NCI-H1092 (cell line): ENCODE measurements around the gene HS3ST2.
"Not testable (repeated sequence)": the region's sequence is repeated elsewhere in the genome, so short reads cannot be mapped to it uniquely, and the experiment has no call there.

Experiments used
- DNase-seq: peaks from one replicate; lab custom pipeline; 2025; lab: John Stamatoyannopoulos, UW

HS3ST2 gene

DNA sequence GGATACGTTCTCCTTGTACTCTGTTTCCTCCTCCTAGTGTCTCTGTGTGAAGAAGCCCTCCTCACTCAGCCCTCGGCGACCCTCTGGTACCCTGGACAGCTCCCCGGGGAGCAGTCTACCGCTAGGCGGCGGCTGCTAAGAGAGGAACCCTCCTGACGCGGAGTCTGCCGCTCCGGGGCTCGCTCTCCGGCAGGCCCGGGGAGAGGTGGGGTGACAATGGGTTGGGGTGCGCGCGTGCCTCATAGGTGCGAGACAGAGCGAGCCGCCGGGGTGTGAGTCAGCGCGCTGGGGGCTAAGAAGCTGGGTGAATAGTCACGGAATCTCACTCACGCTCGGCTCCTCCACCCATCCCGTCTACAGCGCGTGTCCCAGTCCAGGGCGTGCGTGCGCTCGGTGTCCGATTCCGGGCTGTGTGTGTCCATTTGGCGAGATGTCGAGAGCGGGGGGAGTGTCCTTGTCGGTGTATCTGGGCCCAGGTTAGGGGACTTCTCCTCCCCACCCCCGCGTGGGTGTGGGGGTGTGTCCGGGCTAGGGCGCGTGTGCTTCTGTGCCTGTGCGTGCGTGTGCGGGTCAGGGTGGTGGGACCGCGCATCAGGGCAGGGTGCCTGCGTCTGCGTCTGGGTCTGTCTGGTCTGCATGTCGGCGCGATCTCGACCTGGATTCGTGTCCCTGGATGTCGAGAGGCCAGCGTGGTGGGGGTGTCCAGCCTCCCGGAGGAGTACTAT is 577 bp upstream of the HS3ST2 start:
- DNase-seq: no peak

DNA sequence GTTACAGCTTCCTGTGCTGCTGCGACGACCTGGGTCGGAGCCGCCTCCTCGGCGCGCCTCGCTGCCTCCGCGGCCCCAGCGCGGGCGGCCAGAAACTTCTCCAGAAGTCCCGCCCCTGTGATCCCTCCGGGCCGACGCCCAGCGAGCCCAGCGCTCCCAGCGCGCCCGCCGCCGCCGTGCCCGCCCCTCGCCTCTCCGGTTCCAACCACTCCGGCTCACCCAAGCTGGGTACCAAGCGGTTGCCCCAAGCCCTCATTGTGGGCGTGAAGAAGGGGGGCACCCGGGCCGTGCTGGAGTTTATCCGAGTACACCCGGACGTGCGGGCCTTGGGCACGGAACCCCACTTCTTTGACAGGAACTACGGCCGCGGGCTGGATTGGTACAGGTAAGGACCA is 746 bp downstream of the HS3ST2 start:
- no peak for DNase-seq

DNA sequence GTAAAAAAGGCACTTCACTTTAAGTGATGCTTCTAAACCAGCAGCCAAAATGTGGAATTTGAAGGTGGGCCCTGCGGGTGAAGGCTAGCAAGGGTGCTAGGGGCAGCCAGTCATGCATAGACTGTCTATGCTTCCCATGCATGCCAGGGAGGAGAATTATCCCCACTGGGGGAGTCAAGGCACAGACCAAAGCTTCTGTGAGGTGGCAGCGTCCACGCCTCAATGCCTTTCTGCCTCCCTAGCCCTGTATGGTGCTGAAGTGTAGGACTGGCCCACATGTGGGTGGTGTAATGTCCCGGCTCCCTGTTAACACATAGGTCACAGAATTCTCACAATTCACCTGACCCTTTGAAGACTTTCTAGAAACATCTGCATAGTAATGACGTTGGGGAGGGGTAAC is 1.9 kb downstream of the HS3ST2 start:
- no peak for DNase-seq

DNA sequence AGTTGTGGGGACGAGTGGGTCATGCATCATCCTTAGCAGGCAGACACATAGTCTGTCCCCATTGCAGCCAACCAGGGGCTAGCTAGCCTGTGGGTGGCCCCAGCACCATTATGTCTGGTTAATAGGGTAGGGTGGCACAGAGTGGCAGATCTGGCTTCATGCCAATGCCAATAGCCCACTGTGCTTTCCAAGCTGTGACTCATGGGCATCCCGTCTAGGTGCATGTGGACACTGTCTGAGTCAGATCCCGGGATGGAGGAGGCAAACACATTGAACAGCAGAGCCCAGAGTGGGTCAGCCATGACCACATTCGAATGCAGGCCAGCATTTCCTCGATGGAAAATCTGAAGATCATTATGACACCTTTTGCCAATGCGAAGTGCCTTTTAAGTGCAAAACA is 2.5 kb downstream of the HS3ST2 start:
- DNase-seq: no peak

DNA sequence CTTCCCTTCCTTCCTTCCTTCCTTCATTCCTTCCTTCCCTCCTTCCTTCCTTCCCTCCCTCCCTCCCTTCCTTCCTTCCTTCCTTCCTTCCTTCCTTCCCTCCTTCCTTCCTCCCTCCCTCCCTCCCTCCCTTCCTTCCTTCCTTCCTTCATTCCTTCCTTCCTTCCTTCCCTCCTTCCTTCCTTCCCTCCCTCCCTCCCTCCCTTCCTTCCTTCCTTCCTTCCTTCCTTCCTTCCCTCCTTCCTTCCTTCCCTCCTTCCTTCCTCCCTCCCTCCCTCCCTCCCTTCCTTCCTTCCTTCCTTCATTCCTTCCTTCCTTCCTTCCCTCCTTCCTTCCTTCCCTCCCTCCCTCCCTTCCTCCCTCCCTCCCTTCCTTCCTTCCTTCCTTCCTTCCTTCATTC is 4.8 kb downstream of the HS3ST2 start:
- DNase-seq: not testable (repeated sequence)

DNA sequence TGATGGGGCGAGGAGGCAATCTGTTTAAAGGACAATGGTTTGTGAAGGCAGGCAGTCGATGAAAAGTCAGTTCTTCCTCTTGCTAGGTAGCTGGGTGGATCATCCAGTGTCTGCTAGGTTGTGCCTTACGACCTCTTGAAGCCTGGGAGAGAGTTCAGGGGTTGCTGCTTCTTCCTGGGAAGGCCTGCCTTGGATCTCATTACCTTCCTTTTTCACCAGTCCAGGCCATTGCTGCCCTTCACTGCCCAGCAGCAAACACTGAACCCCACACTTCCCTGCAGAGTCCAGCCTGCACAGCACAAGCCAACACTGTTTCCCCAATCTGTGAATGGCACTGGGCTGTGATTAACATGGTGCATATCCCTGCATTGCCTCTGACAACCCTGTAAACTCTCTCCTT is 24.7 kb downstream of the HS3ST2 start:
- DNase-seq: no peak

DNA sequence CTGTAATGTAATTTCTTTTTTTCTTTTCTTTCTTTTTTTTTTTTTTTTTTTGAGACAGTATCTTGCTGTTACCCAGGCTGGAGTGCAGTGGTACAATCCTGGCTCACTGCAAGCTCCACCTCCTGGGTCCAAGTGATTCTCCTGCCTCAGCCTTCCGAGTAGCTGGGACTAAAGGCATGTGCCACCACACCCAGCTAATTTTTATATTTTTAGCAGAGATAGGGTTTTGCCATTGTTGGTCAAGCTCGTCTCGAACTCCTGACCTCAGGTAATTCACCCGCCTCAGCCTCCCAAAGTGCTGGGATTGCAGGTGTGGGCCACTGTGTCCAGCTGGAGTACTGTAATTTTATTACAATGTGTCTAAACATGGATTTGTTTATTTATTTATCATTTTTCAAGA is 28.1 kb downstream of the HS3ST2 start:
- DNase-seq: not testable (repeated sequence)

DNA sequence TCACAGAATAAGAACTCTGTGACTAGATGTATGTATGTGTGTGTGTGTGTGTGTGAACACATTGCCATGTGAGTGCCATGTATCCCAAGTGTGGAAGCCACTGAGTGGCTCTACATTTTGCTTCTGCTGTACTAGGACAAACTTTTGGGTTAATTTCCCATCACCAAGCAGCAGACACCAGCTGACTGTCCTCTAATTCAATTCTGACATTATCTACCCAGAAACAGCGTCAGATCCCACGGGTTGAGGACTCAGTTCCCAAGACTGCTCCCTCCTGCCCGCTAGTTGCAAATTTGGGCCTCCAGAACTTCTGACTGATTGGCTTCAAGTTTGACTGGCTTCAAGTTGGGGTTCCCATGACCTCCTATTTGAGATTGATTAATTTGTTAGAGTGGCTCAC is 29.2 kb downstream of the HS3ST2 start:
- DNase-seq: no peak

DNA sequence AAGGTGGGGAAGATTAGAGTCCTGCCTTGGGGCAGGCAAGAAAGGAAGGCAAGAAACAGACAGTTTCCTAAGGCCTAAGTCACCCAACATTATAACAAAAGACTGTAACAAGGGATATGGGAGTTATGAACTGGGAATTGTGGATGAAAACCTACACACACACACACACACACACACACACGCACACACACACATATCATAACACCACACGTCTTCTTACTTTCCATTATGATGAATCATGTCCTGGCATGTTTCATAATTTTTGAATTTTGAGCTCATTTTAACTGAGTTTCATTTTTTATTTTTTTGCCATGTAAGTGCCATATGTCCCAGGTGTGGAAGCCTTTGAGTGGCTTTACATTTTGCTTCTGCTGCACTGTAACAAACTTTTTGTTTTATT is 29.9 kb downstream of the HS3ST2 start:
- no peak for DNase-seq

DNA sequence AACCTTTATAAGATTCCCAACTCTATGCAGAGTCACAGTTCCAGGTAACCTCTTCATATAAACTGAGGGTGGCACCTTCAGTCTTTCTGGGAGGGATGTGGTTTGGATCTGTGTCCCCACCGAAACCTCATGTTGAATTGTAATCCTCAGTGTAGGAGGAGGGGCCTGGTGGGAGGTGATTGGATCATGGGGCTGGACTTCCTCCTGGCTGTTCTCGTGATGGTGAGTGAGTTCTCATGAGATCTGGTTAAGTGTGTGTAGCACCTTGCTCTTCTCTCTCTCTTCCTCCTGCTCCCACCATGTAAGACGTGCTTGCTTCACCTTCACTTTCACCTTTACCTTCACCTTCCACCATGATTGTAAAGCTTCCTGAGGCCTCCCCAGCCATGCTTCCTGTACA is 30.5 kb downstream of the HS3ST2 start:
- no peak for DNase-seq

DNA sequence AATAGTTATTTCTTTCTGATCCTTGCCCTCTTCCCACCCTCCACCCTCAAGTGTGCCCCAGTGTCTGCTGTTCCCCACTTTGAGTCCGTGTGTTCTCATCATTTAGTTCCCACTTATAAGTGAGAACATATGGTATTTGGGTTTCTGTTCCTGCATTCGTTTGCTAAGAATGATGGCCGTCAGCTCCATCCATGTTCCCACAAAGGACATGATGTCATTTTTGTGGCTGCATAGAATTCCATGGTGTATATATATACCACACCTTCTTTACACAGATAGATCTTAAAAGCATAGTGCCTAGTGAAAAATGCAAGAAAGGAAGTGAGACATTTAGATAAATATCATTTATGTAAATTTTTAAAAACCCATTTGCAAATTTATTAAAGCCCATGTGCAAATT is 33.1 kb downstream of the HS3ST2 start:
- no peak for DNase-seq

DNA sequence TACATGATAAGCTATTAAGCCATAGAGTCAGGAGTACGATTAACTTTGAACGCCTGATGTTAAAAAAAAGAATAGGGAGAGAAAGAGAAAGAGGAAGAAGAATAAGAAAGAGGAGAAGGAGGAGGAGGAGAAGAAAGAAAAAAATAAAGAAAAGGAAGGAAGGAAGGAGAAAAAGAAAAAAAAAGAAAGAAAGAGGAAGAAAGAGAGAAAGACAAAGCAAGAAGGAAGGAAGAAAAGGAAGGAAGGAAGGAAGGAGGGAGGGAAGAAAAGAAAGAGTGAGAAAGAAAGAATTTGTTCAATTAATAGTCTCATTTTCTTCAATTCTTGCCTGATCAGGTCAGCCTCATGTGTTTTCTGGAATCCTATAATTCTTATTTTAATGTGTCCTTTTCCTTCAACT is 33.7 kb downstream of the HS3ST2 start:
- no peak for DNase-seq

DNA sequence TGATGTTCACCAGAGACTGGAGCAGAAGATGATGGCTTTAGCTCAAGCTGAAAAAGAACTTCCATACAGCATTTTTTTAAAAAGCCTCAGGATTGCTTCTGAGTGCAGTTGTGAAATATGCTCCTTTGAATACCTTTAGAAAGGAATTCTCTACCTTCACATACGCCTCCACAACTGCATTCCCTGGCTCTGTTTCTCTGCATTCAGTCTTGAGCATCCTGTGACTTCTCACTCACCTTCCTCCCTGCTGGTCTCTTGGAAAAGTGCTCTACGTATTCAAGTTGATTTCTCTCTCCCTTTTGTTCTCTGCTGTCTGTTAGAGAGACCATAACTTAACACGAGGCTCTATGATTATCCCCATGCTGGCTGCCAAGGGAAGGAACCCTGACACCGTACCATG is 34.5 kb downstream of the HS3ST2 start:
- DNase-seq: no peak

DNA sequence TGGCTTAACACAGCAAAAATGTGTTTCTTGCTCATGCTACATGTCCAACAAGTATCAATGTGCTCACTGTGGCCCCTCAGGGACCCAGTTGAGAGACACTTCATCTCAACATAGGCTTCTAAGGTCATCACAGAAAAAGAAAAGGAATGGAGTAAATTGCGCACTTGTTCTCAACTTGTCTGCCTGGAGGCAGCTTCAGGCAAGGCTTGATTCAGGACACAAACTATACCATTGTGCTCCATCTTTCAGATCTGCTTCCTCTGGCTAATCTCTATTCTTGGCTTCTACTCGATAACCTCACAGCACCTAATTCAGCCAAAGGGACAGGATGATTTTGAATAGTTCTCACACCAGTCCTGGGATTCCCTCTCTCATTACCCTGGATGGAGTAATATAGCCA is 35.6 kb downstream of the HS3ST2 start:
- DNase-seq: no peak

DNA sequence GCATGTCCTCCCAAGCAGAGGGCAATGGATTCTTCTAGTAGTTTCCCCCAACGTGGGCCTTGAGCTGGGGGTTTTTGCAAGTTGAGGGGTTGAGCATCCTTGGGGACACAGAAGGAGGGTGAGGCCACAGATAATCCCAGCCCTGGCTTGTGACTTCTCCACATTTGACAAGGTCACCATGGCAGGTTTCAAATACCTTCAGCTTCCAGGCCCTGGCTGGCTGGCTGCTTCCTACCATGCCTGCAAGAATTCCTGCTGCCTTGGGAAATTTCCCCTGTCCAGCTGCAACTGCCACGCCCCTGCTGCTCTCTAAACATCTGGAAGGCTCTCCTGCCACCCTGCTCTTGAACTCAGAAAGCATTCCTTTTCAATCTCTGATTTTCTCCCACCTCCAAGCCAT is 41.3 kb downstream of the HS3ST2 start:
- DNase-seq: no peak

DNA sequence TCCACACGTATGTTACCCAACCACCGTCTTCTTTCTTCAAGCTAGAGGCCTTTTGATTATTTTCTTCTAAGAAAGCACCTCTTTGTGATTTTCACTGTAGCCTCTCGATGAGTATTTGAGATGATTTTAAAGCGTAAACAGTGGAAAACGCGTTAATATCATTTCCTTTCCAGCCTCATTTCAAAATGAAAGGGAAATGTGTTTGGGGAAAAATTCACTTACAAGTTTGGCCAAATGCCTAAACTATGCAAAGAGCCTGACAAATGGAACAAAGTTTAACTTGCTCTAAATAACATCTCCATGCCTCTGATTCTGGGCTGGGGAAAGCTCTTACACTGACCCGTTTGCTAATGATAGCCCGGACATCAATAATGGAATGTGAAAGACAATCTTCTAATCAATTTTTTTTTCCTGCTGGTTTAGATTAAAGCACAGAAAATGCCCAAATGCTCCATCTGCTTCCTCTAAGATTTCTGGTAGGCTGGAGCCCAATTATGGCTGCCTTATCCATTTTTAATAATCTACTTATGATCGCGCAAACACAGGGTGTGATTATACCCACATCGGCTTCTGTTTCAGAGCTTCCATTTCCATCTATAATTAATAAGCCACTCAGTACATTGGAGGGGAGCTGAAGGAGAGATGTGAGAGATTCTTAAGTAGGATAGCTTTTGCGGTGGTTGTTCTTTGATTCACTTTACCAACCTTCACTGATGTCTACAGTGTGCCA is 43.5 kb downstream of the HS3ST2 start:
- DNase-seq: no peak

DNA sequence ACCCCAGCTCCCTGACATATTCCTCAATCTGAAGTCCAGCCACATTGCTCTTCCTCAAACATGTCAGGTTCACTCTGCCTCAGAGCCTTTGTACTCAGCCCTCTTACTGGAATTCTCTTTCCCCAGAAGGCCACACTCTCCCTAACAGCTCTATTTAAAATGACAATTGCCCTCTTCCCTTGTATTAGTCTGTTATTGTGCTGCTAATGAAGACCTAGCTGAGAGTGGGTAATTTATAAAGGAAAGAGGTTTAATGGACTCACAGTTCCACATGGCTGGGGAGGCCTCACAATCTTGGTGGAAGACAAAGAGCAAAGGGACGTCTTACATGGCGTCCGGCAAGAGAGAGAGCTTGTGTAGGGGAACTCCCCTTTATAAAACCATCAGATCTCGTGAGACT is 46.0 kb downstream of the HS3ST2 start:
- DNase-seq: no peak

DNA sequence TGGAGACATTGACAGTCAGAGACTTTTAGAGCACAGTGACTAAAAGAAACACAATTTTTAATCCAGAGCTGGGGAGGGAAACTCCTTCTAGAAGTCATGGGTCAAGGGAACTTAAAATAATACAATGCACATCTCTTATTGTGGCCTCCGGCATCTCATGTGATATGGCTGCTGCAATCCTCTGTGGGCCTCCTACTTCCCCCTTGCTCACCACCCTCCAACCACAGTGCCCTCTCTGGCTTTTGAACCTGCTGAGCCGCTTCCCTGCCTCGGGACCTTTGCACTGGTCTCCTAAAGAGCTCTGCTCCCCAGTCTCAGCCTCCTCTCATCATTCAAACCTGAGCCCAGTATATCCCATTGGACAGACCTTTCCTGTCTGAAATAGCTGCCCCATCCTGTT is 47.6 kb downstream of the HS3ST2 start:
- DNase-seq: no peak

DNA sequence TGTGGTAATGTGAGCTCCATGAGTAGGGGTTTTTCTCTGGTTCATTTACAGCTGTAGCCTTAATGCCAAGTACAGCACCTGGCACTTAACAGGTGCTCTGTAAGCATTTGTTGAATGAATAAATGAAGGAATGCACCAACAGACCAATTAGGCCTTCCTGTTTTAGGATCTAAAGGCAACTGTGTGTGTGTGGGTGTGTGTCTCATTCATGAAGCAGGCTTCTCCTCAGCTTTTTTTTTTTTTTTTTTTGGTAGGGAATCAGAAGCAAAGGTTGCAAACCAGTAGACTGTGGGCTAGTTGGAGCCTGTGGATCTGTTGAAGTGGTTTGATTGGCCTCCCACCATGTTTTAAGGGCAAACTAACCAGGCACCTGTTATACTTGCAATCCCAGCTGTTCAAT is 48.1 kb downstream of the HS3ST2 start:
- no peak for DNase-seq

DNA sequence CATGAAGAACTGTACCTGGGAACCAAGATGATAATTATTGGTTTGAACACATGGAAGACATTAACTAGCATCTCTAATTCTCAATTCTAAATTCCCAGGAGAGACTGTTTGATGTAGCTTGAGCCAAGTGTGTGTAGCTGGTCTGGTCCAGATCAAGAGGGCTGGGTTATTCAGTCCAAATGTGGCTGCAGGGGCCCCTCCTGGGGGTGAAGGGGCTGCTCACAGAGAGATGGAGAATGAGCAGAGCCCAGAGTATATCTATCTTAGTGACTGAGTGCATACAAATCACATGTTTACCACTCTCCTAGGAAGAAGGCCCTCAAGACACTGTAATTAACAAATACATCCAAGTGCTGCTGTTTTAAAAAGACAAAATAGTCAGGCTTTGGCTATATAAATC is 50.4 kb downstream of the HS3ST2 start:
- DNase-seq: no peak

DNA sequence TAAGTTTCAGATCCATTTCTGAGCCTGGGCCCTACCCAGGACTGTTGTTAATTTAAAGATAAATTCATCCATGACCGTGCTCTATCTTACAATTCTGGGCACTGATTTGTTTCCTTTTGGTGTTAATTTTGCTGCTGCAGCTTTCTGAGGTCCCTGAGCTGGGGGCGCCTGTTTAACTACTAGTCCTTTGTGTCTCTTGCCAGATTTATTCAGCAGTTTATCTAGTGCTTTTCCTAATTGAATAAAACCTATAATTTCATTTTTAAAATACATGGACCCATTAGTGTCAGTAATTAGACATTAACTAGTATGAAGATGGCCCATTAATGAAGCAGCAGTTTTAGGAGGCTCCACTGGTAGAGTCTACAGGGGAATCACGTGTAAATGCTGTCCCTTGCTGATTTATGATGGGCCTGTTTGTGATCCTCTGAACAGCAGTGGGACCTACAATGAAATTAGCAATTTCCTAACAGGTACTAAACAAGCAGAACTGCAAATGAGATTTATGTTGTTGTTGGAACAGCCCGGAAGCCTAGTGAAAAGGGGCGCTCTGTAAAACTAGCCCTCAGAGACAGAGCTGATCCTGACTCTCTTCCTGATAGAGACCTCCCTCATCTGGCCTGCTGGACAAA is 54.7 kb downstream of the HS3ST2 start:
- no peak for DNase-seq

DNA sequence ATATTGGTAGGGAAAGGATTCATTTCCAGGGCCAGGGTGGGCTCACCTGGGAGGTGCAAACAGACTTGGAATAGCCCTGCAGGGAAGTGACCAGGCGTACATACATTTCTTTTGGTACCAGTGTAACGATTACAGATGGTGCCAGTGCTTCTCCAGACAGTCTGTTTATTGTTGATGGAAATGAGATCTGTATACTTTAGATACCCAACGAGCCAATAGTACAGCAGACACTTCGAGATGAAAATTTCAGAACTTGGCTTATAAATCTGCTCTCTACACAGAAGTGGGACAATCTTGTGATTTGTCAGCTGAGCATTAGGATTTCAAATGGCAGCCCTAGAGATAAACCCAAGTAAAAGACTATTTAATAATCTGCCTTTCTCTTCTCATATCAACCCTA is 57.9 kb downstream of the HS3ST2 start:
- DNase-seq: no peak

DNA sequence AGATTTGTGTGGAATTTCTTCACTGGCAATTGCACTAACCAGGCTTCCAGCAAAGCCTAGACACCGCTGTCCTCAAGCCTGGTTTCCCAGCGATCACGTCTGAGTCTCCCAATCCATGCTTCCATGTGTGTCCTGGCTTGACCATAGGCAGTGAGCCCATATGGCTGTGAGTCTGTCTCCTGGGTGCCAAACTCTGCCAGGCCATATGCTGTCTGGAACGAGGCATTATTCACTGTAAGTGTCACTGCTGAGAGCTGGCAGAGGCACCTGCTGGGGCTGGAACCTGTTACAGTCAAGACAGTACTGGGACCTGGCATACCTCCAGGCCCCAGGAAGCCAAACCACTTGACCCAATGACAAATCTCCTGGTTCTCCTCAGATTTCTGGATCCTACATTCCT is 60.4 kb downstream of the HS3ST2 start:
- DNase-seq: no peak

DNA sequence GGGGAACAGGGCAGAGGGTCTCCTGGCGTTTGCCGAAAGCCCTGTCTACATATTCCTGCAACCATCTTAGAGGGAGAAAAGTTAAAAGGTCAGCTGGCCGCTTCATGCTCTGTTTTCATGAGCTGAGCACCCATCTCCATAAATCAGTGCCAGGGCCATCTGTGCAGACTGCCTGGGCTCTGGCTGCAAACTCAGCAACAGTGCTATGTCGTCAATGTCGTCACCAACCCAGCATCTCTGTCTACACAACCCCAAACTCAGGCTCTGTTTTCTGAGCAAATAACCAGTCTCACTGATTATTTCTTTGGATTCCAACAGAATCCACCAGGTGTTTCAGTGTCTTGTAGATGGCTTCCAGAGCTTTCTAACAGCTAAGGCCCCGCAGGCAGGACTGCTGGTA is 65.0 kb downstream of the HS3ST2 start:
- DNase-seq: no peak
